Astrocyte (in vitro differentiated cells and primary cell): Measurements from ENCODE around the gene ANAPC15. TPM values are rescaled to one million over a fixed set of nuclear protein-coding genes. Genes with fewer than 3 reads are reported as not detected.

Experiments
- DNase-seq: peaks from one replicate; pipeline ENCODE4 v3.0.0-alpha.2; 2010; ENCODE audit warnings: low read depth
- FAIRE-seq: peaks from 2 replicates; lab custom pipeline; 2011; peaks lifted over from hg19 to GRCh38; lab: Jason Lieb, UNC
- H2AFZ ChIP-seq: 2 replicates; pipeline ENCODE4 v1.6.0; 2012; ENCODE audit warnings: low read depth, low read length, inconsistent platforms
- H3K27ac ChIP-seq: 2 replicates; pipeline ENCODE4 v1.5.1; 2011; ENCODE audit warnings: low read depth, low read length, inconsistent platforms
- H3K27me3 ChIP-seq: 2 replicates; pipeline ENCODE4 v1.6.0; 2011; ENCODE audit warnings: low read length, inconsistent platforms; ENCODE audit not compliant: insufficient read depth
- H3K36me3 ChIP-seq: 2 replicates; pipeline ENCODE4 v1.5.1; 2011; ENCODE audit warnings: low read length, inconsistent platforms; ENCODE audit not compliant: insufficient read depth
- H3K4me1 ChIP-seq: 2 replicates; pipeline ENCODE4 v1.5.1; 2011; ENCODE audit warnings: low read length, inconsistent platforms; ENCODE audit not compliant: insufficient read depth
- H3K4me2 ChIP-seq: 2 replicates; pipeline ENCODE4 v1.6.0; 2012; ENCODE audit warnings: low read length, inconsistent platforms
- H3K4me3 ChIP-seq: 2 replicates; pipeline ENCODE4 v1.5.1; 2011; ENCODE audit warnings: low read depth, mild to moderate bottlenecking, low read length, inconsistent platforms; ENCODE audit not compliant: insufficient read depth
- H3K79me2 ChIP-seq: 2 replicates; pipeline ENCODE4 v1.6.0; 2012; ENCODE audit warnings: mild to moderate bottlenecking, low read length, inconsistent platforms; ENCODE audit not compliant: insufficient read depth
- H3K9ac ChIP-seq: 2 replicates; pipeline ENCODE4 v1.6.0; 2012; ENCODE audit warnings: mild to moderate bottlenecking, low read length, inconsistent platforms
- H3K9me3 ChIP-seq: 2 replicates; pipeline ENCODE4 v1.5.1; 2012; ENCODE audit warnings: low read depth, mild to moderate bottlenecking, low read length, inconsistent platforms; ENCODE audit not compliant: insufficient read depth
- H4K20me1 ChIP-seq: 2 replicates; pipeline ENCODE4 v1.6.0; 2012; ENCODE audit warnings: low read length, inconsistent platforms; ENCODE audit not compliant: insufficient read depth
- H3K27ac Mint-ChIP-seq: one replicate; pipeline ENCODE4 v1.8.0; 2021; ENCODE audit warnings: mild to moderate bottlenecking, mixed read lengths; ENCODE audit not compliant: unreplicated experiment
- H3K27me3 Mint-ChIP-seq: one replicate; pipeline ENCODE4 v1.8.0; 2021; ENCODE audit warnings: low read depth, mixed read lengths; ENCODE audit not compliant: unreplicated experiment
- H3K36me3 Mint-ChIP-seq: one replicate; pipeline ENCODE4 v1.8.0; 2021; ENCODE audit warnings: low read depth, mixed read lengths; ENCODE audit not compliant: unreplicated experiment
- H3K4me1 Mint-ChIP-seq: one replicate; pipeline ENCODE4 v1.8.0; 2021; ENCODE audit warnings: low read depth, mixed read lengths; ENCODE audit not compliant: unreplicated experiment
- H3K4me3 Mint-ChIP-seq: one replicate; pipeline ENCODE4 v1.8.0; 2021; ENCODE audit warnings: mild to moderate bottlenecking, moderate library complexity, mixed read lengths; ENCODE audit not compliant: unreplicated experiment
- H3K9me3 Mint-ChIP-seq: one replicate; pipeline ENCODE4 v1.8.0; 2021; ENCODE audit warnings: mild to moderate bottlenecking, mixed read lengths; ENCODE audit not compliant: unreplicated experiment
- EZH2 ChIP-seq: IDR thresholded peaks from 2 replicates; pipeline ENCODE4 v1.6.1; 2012; ENCODE audit warnings: mild to moderate bottlenecking, low read length, inconsistent platforms; ENCODE audit not compliant: insufficient read depth
- total RNA-seq: library from RNA; stranded (reverse); gene quantifications from 2 replicates; pipeline ENCODE4 v1.2.1, GENCODE V29; 2021
- TF ChIP-seq, protein P1 (sequence below): IDR thresholded peaks from 2 replicates; pipeline ENCODE4 v1.5.1; 2011; ENCODE audit warnings: low read depth, mild to moderate bottlenecking, inconsistent platforms, low read length, moderate library complexity; ENCODE audit not compliant: insufficient read depth

The ANAPC15 gene
- total RNA-seq, 1 donor from 2014 or later, result 39.0 TPM

DNA sequence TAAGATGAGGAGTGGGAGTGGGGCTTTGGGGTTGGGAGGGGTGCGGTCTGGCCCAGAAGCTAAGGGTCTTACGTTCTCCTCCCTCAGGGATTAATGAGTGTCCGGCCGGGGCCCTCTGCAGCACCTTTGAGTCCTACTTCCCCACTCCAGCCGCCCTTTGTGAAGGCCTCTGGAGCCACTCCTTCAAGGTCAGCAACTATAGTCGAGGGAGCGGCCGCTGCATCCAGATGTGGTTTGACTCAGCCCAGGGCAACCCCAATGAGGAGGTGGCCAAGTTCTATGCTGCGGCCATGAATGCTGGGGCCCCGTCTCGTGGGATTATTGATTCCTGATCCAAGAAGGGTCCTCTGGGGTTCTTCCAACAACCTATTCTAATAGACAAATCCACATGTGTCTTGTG is 27.0 kb upstream of the ANAPC15 start:
- Histone ChIP-seq H3K27ac (no peak overlapping the region), H3K4me1 (peaks cover 17% of the 10 kb centered on the region), H3K79me2 (no peaks in the 10 kb centered on the region), H3K4me2 (no peak overlapping the region), H3K27me3 (no peaks in the 10 kb centered on the region), H3K9me3 (no peaks in the 10 kb centered on the region), H3K4me3 (no peak overlapping the region), H4K20me1 (no peaks in the 10 kb centered on the region), H2AFZ (no peak overlapping the region), H3K36me3 (no peaks in the 10 kb centered on the region), H3K9ac (no peak overlapping the region)
- Mint-ChIP-seq H3K4me3 (no peak overlapping the region), H3K27me3 (peaks cover 6% of the 10 kb centered on the region), H3K4me1 (peaks cover 18% of the 10 kb centered on the region), H3K36me3 (no peaks in the 10 kb centered on the region), H3K27ac (no peak overlapping the region), H3K9me3 (no peaks in the 10 kb centered on the region)
- FAIRE-seq, result no peak
- DNase-seq, result no peak
- TF ChIP-seq, protein P1, sequence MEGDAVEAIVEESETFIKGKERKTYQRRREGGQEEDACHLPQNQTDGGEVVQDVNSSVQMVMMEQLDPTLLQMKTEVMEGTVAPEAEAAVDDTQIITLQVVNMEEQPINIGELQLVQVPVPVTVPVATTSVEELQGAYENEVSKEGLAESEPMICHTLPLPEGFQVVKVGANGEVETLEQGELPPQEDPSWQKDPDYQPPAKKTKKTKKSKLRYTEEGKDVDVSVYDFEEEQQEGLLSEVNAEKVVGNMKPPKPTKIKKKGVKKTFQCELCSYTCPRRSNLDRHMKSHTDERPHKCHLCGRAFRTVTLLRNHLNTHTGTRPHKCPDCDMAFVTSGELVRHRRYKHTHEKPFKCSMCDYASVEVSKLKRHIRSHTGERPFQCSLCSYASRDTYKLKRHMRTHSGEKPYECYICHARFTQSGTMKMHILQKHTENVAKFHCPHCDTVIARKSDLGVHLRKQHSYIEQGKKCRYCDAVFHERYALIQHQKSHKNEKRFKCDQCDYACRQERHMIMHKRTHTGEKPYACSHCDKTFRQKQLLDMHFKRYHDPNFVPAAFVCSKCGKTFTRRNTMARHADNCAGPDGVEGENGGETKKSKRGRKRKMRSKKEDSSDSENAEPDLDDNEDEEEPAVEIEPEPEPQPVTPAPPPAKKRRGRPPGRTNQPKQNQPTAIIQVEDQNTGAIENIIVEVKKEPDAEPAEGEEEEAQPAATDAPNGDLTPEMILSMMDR, result no peak
- TF ChIP-seq EZH2, result no peak

GRCh38 chr11:72138821-72139390 is 26.4 kb upstream of the ANAPC15 start:
- H3K9me3 ChIP-seq, result no peaks in the 10 kb centered on the region
- TF ChIP-seq, protein P1, result no peak
- TF ChIP-seq EZH2, result no peak
- Mint-ChIP-seq H3K36me3 (no peaks in the 10 kb centered on the region), H3K4me1 (peaks cover 18% of the 10 kb centered on the region), H3K9me3 (no peaks in the 10 kb centered on the region), H3K27me3 (peaks cover 8% of the 10 kb centered on the region), H3K4me3 (no peak overlapping the region), H3K27ac (no peak overlapping the region)
- FAIRE-seq, result no peak
- no peaks in the 10 kb centered on the region for H3K36me3 ChIP-seq
- H2AFZ ChIP-seq, result no peak overlapping the region
- no peak overlapping the region for H3K27ac ChIP-seq
- H3K4me1 ChIP-seq, result peaks cover 17% of the 10 kb centered on the region
- no peak for DNase-seq
- H3K9ac ChIP-seq, result no peak overlapping the region
- H3K27me3 ChIP-seq, result no peaks in the 10 kb centered on the region
- H3K79me2 ChIP-seq, result no peaks in the 10 kb centered on the region
- no peak overlapping the region for H3K4me2 ChIP-seq
- H4K20me1 ChIP-seq, result no peaks in the 10 kb centered on the region
- no peak overlapping the region for H3K4me3 ChIP-seq

GRCh38 chr11:72136684-72137262 is 24.3 kb upstream of the ANAPC15 start:
- no peak overlapping the region for H3K4me3 Mint-ChIP-seq
- H3K27ac ChIP-seq, result no peak overlapping the region
- peaks cover 12% of the 10 kb centered on the region for H3K4me1 ChIP-seq
- H3K36me3 Mint-ChIP-seq, result no peaks in the 10 kb centered on the region
- H3K4me2 ChIP-seq, result no peak overlapping the region
- no peak for FAIRE-seq
- peaks cover 1% of the 10 kb centered on the region for H3K9me3 Mint-ChIP-seq
- no peaks in the 10 kb centered on the region for H4K20me1 ChIP-seq
- H2AFZ ChIP-seq, result no peak overlapping the region
- no peak overlapping the region for H3K27ac Mint-ChIP-seq
- TF ChIP-seq EZH2, result no peak
- TF ChIP-seq, protein P1, result no peak
- no peaks in the 10 kb centered on the region for H3K9me3 ChIP-seq
- peaks cover 13% of the 10 kb centered on the region for H3K4me1 Mint-ChIP-seq
- no peak for DNase-seq
- no peaks in the 10 kb centered on the region for H3K79me2 ChIP-seq
- no peaks in the 10 kb centered on the region for H3K36me3 ChIP-seq
- H3K27me3 ChIP-seq, result peaks cover 2% of the 10 kb centered on the region
- H3K9ac ChIP-seq, result no peak overlapping the region
- H3K27me3 Mint-ChIP-seq, result peaks cover 22% of the 10 kb centered on the region
- no peak overlapping the region for H3K4me3 ChIP-seq
